SK-N-SH treated with all-trans-retinoic acid at 6 μM for 48 hours (cell line): ENCODE data around the gene ADIPOR2.

Source experiments
- ATAC-seq: fragments of 200-7000 bp; cut with Tn5 transposase; 3 replicates; pipeline ENCODE4 v1.9.1; 2020; ENCODE audit warnings: mild to moderate bottlenecking, moderate library complexity
- BACH2 ChIP-seq: fragments of 250-450 bp; sonication (Bioruptor Pico); IDR thresholded peaks from 2 replicates; pipeline ENCODE4 v1.9.0; 2021; ENCODE audit warnings: mild to moderate bottlenecking, borderline replicate concordance
- ESRRG ChIP-seq: fragments of 250-450 bp; sonication (Bioruptor Pico); IDR thresholded peaks from 2 replicates; pipeline ENCODE4 v1.6.1; 2021; ENCODE audit warnings: mild to moderate bottlenecking
- GLIS3 ChIP-seq: fragments of 250-450 bp; sonication (Bioruptor Pico); IDR thresholded peaks from 2 replicates; pipeline ENCODE4 v1.5.0; 2020; ENCODE audit warnings: mild to moderate bottlenecking, moderate library complexity
- ISL1 ChIP-seq: fragments of 250-450 bp; sonication (Bioruptor Pico); IDR thresholded peaks from 2 replicates; pipeline ENCODE4 v2.1.2; 2022; ENCODE audit warnings: mild to moderate bottlenecking, moderate library complexity
- OSR1 ChIP-seq: fragments of 250-450 bp; sonication (Bioruptor Pico); IDR thresholded peaks from 2 replicates; pipeline ENCODE4 v1.8.0; 2022; ENCODE audit warnings: moderate library complexity, mild to moderate bottlenecking, inconsistent platforms
- PPARA ChIP-seq: fragments of 250-450 bp; sonication (Bioruptor Pico); IDR thresholded peaks from 2 replicates; pipeline ENCODE4 v1.5.0; 2020; ENCODE audit warnings: mild to moderate bottlenecking, borderline replicate concordance
- RARB ChIP-seq: fragments of 250-450 bp; sonication (Bioruptor Pico); IDR thresholded peaks from 2 replicates; pipeline ENCODE4 v1.8.0; 2021; ENCODE audit warnings: mild to moderate bottlenecking, moderate library complexity
- TCF4 ChIP-seq: fragments of 250-450 bp; sonication (Bioruptor Pico); IDR thresholded peaks from 2 replicates; pipeline ENCODE4 v1.8.0; 2021; ENCODE audit warnings: mild to moderate bottlenecking, moderate library complexity, borderline replicate concordance
- TOX ChIP-seq: fragments of 250-450 bp; sonication (Bioruptor Pico); IDR thresholded peaks from 2 replicates; pipeline ENCODE4 v1.8.0; 2021; ENCODE audit warnings: mild to moderate bottlenecking, moderate library complexity, borderline replicate concordance
- ZC3H10 ChIP-seq: fragments of 250-450 bp; sonication (Bioruptor Pico); IDR thresholded peaks from 2 replicates; pipeline ENCODE4 v1.5.1; 2021; ENCODE audit warnings: mild to moderate bottlenecking, moderate library complexity
- ZFP3 ChIP-seq: fragments of 250-450 bp; sonication (Bioruptor Pico); IDR thresholded peaks from 2 replicates; pipeline ENCODE4 v1.5.0; 2020; ENCODE audit warnings: mild to moderate bottlenecking, moderate library complexity
- ZFP30 ChIP-seq: fragments of 450-650 bp; formaldehyde crosslinking; IDR thresholded peaks from 2 replicates; pipeline ENCODE4 v1.5.0; 2022; ENCODE audit warnings: mild to moderate bottlenecking, moderate library complexity
- ZNF70 ChIP-seq: fragments of 450-650 bp; formaldehyde crosslinking; IDR thresholded peaks from 2 replicates; pipeline ENCODE4 v1.5.0; 2020; ENCODE audit warnings: mild to moderate bottlenecking, moderate library complexity
- ZNF8 ChIP-seq: fragments of 450-650 bp; formaldehyde crosslinking; IDR thresholded peaks from 2 replicates; pipeline ENCODE4 v1.5.0; 2020; ENCODE audit warnings: mild to moderate bottlenecking, moderate library complexity
- TF ChIP-seq, protein P1 (sequence below): fragments of 250-450 bp; sonication (Bioruptor Pico); IDR thresholded peaks from 2 replicates; pipeline ENCODE4 v1.5.1; 2020; ENCODE audit warnings: low read depth, mild to moderate bottlenecking, moderate library complexity
- TF ChIP-seq, protein P2 (sequence below): fragments of 250-450 bp; sonication (Bioruptor Pico); IDR thresholded peaks from 2 replicates; pipeline ENCODE4 v1.8.0; 2021; ENCODE audit warnings: low read depth, mild to moderate bottlenecking, moderate library complexity, borderline replicate concordance
- TF ChIP-seq, protein P3 (sequence below): fragments of 250-450 bp; sonication (Bioruptor Pico); IDR thresholded peaks from 2 replicates; pipeline ENCODE4 v1.5.0; 2020; ENCODE audit warnings: mild to moderate bottlenecking, moderate library complexity
- TF ChIP-seq, protein P4 (sequence below): fragments of 250-450 bp; sonication (Bioruptor Pico); IDR thresholded peaks from 2 replicates; pipeline ENCODE4 v1.5.1; 2021; ENCODE audit warnings: mild to moderate bottlenecking, moderate library complexity

The ADIPOR2 gene

DNA sequence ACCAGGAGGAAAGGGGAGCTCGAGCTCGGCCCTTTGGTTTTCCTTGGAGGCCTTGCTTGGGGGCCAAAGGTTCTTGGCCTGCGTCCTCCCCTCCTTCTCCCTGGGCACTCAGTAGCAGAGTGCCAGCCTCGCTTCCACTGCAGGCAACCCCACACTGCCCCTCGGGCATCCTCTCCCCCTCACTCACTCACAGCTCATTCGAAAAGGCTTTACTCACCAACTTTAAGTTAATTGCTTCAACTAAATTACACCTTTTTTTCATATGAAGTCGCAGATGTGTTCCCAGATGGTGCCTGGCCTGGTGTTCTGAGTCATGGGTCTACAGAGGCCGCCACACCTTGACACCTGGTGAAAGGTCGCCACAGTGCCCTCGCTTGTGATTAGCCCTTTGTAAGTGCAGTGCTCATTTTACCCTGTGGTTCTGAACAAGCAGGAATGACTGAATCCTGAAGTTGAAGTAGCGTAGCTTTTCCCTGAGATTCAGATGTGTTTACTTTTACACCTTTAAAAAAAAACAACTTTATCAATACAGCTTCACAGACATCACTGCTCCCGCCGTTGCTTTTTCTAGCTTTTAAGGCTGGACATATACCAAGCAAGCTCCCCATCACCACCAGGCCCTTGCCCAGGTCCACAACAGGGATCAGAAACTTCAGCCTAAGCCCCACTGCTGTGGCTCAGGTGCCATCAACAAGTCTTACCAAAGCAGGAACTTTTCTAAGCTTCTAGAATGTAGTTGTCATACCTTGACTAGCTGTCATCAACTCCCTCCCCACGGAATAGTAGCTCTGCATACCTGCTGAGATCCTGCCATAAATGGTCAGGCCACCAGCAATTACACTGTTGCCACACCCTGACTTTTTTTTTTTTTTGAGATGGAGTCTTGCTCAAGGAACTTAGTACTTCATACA lies 20.3 kb upstream of the ADIPOR2 start:
- TF ChIP-seq, protein P1, sequence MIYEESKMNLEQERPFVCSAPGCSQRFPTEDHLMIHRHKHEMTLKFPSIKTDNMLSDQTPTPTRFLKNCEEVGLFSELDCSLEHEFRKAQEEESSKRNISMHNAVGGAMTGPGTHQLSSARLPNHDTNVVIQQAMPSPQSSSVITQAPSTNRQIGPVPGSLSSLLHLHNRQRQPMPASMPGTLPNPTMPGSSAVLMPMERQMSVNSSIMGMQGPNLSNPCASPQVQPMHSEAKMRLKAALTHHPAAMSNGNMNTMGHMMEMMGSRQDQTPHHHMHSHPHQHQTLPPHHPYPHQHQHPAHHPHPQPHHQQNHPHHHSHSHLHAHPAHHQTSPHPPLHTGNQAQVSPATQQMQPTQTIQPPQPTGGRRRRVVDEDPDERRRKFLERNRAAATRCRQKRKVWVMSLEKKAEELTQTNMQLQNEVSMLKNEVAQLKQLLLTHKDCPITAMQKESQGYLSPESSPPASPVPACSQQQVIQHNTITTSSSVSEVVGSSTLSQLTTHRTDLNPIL (CRISPR knock-in tag), result no peak
- TF ChIP-seq BACH2 (CRISPR knock-in tag) (no peak), ZFP30 (CRISPR knock-in tag) (no peak), RARB (CRISPR knock-in tag) (no peak), TOX (no peak), OSR1 (CRISPR knock-in tag) (no peak), ZFP3 (CRISPR knock-in tag) (no peak), ESRRG (CRISPR knock-in tag) (no peak), PPARA (CRISPR knock-in tag) (no peak)
- TF ChIP-seq, protein P2, sequence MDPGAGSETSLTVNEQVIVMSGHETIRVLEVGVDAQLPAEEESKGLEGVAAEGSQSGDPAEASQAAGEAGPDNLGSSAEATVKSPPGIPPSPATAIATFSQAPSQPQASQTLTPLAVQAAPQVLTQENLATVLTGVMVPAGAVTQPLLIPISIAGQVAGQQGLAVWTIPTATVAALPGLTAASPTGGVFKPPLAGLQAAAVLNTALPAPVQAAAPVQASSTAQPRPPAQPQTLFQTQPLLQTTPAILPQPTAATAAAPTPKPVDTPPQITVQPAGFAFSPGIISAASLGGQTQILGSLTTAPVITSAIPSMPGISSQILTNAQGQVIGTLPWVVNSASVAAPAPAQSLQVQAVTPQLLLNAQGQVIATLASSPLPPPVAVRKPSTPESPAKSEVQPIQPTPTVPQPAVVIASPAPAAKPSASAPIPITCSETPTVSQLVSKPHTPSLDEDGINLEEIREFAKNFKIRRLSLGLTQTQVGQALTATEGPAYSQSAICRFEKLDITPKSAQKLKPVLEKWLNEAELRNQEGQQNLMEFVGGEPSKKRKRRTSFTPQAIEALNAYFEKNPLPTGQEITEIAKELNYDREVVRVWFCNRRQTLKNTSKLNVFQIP (CRISPR knock-in tag), result no peak
- no peak for ATAC-seq

DNA sequence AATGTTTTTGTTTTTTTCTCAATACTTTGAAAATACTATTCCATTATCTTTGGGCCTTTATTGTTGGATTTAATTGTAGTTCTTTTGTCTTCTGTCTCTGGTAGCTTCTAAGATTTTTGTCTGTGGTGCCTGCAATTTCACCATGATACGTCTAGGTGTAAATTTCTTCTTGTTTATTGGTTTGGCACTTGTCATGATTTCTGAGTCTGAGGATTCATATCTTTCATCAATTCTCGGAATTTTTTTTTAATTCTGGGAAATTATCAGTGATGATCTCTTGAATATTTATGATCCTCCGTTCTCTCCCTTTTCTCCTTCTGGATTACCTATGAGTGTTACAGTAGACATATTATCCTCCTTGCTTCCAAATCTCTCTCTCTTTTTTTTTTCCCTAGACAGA lies 14.8 kb upstream of the ADIPOR2 start:
- TF ChIP-seq, protein P1 (CRISPR knock-in tag), result no peak
- no peak for TF ChIP-seq TOX
- no peak for TF ChIP-seq BACH2 (CRISPR knock-in tag)
- TF ChIP-seq ZC3H10, result no peak
- TF ChIP-seq ISL1 (CRISPR knock-in tag), result no peak
- no peak for TF ChIP-seq OSR1 (CRISPR knock-in tag)
- TF ChIP-seq TCF4 (CRISPR knock-in tag), result no peak
- TF ChIP-seq, protein P3, sequence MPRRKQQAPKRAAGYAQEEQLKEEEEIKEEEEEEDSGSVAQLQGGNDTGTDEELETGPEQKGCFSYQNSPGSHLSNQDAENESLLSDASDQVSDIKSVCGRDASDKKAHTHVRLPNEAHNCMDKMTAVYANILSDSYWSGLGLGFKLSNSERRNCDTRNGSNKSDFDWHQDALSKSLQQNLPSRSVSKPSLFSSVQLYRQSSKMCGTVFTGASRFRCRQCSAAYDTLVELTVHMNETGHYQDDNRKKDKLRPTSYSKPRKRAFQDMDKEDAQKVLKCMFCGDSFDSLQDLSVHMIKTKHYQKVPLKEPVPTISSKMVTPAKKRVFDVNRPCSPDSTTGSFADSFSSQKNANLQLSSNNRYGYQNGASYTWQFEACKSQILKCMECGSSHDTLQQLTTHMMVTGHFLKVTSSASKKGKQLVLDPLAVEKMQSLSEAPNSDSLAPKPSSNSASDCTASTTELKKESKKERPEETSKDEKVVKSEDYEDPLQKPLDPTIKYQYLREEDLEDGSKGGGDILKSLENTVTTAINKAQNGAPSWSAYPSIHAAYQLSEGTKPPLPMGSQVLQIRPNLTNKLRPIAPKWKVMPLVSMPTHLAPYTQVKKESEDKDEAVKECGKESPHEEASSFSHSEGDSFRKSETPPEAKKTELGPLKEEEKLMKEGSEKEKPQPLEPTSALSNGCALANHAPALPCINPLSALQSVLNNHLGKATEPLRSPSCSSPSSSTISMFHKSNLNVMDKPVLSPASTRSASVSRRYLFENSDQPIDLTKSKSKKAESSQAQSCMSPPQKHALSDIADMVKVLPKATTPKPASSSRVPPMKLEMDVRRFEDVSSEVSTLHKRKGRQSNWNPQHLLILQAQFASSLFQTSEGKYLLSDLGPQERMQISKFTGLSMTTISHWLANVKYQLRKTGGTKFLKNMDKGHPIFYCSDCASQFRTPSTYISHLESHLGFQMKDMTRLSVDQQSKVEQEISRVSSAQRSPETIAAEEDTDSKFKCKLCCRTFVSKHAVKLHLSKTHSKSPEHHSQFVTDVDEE (CRISPR knock-in tag), result no peak
- TF ChIP-seq PPARA (CRISPR knock-in tag), result no peak
- TF ChIP-seq, protein P4, sequence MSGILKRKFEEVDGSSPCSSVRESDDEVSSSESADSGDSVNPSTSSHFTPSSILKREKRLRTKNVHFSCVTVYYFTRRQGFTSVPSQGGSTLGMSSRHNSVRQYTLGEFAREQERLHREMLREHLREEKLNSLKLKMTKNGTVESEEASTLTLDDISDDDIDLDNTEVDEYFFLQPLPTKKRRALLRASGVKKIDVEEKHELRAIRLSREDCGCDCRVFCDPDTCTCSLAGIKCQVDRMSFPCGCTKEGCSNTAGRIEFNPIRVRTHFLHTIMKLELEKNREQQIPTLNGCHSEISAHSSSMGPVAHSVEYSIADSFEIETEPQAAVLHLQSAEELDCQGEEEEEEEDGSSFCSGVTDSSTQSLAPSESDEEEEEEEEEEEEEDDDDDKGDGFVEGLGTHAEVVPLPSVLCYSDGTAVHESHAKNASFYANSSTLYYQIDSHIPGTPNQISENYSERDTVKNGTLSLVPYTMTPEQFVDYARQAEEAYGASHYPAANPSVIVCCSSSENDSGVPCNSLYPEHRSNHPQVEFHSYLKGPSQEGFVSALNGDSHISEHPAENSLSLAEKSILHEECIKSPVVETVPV (CRISPR knock-in tag), result no peak
- TF ChIP-seq ZFP3 (CRISPR knock-in tag), result no peak
- TF ChIP-seq ZNF70 (CRISPR knock-in tag), result no peak
- ATAC-seq, result no peak

DNA sequence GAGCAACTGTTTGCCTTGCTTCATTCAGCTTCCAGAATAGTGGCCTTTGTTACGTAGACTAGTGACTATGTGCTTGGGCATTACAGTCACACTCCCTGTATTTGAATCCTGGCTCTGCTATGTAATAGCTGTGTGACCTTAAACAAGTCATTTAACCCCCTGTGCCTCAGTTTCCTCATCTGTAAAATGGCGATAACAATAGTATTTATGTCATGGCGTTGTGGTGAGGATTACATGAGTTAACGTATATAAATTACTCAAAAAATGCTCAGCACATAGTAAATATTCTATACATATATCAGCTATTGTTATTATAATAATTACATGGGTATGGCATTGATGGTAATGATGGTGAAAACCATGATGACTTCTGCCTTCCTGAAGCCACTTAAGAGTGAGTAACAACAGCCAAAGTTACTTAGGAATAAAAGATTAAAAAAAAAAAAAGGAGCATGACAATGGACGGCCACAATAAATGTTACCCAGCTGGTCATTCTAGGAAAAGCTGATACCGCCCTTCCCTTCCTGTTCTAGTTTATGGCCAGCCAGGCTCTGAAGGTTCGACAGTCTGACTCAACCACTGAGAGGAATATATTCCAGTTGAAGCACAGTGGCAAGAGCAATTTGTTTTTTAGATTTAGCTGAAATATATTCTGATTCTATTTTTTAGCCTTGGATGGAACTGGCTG lies 9.9 kb upstream of the ADIPOR2 start:
- no peak for ATAC-seq
- TF ChIP-seq TOX, result no peak

DNA sequence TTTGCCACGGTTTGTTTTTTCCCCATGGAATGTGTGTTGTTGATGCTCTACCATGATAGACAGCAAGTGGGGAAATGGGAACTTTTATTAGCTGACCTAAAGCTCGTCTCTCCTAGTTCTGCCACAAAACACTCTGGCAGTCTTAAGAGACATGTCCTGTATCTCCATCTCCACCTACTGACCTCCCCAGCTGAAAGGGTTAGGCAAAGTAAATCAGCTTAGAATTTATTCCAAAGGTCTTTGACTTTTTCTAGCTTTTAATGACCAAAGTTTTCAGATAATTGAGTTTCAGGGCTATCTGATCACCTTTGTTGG lies 9.4 kb upstream of the ADIPOR2 start:
- no peak for ATAC-seq
- TF ChIP-seq ZFP3 (CRISPR knock-in tag) (no peak), ZC3H10 (no peak), RARB (CRISPR knock-in tag) (no peak), TOX (no peak), ZFP30 (CRISPR knock-in tag) (no peak), GLIS3 (CRISPR knock-in tag) (no peak), ZNF8 (no peak), ISL1 (CRISPR knock-in tag) (no peak)
- TF ChIP-seq, protein P2 (CRISPR knock-in tag), result no peak
- TF ChIP-seq, protein P4 (CRISPR knock-in tag), result no peak
- TF ChIP-seq, all 23 proteins: peak for 0
